Glomerular visceral epithelial cell (primary cell): ENCODE measurements around the gene PIAS4.

Experiments used
- DNase-seq: peaks from one replicate; pipeline ENCODE4 v3.0.0-alpha.2; 2016; ENCODE audit errors: extremely low spot score

The PIAS4 gene

DNA sequence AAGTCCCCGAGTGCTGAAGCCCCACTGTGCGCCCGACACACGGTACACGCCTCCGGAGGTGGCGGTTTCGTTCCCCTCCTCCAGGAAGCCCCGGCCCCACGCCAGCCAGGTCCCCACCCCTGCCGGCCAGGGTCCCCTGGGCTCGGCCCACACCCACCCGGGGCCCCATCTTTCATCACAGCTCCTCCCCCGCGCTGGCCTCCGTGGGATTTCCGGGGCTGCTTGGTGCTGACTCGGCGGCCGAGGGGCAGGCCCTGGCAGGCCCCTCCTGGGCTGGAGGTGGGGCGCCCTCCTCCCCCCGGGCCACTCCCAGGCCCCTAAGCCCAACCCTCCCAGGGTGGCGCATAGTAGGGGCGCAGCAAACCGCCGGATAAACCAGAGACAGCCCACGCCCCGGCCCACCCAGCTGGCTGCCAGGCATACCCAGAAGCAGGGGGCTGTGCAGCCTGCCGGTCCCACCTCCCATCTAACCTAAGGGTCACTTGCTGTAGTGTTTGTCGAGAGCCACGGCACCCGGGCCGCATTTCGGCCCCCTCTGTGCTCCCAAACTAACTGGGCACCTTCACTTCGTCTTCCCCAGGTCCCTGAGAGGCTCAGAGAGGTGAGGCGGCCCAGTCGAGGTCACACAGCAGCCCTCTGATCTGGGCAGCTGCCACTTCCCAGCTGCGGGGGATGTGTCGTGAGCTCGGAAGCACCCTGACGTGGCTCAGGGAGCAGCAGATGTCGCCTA lies 52.5 kb downstream of the PIAS4 start:
- no peak for DNase-seq

DNA sequence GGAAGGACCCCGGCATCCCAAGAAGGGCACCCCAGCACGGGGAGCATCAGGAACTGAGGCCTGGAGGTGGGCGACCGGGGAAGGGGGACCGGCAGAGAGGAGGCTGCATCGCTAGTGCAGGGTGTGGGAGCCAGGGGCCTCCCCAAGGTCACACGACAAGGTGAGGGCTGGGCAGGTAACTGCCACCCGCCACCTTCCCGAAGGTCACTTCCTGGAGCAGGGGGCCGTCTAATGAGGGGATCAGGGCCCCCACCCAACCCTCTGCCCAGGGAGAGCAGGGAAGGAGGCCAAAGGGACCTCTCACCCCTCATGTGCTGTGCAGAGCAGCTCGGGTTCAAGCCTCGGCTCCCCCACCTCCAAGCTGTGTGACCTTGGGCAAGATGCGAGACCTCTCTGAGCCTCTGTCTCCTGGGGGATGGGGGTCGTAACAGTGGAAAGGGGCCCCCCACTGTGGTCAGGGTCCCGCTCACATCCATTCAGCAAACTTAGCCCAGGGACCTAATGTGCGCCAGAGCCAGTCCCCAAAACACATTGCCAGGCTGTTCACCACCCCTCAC lies 53.2 kb downstream of the PIAS4 start:
- no peak for DNase-seq

DNA sequence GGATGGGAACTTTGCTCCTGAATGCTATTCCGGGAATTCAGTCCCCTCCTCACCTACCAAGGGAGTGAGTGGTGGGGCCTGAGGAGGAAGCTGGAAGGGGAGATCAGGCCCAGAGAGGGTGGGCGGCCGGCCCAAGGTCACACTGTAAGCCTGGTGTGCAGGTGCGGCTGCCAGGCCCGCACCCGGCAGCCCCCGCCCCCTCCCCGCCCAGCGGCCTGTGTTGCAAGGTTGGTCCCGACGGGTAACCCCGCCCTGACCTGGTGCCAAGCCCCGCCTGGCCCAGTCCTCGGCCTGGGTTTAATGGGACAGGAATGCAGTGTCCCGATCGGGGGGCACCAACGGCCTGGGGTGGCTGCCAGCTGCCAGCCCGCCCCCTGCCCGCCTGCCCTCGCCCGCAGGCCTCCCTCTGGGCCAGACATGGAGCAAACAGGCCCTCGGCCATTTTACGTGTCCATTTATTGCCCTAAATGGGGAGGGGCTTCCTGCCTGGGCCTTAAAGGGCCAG lies 53.7 kb downstream of the PIAS4 start:
- peak; percentile 50 for DNase-seq

DNA sequence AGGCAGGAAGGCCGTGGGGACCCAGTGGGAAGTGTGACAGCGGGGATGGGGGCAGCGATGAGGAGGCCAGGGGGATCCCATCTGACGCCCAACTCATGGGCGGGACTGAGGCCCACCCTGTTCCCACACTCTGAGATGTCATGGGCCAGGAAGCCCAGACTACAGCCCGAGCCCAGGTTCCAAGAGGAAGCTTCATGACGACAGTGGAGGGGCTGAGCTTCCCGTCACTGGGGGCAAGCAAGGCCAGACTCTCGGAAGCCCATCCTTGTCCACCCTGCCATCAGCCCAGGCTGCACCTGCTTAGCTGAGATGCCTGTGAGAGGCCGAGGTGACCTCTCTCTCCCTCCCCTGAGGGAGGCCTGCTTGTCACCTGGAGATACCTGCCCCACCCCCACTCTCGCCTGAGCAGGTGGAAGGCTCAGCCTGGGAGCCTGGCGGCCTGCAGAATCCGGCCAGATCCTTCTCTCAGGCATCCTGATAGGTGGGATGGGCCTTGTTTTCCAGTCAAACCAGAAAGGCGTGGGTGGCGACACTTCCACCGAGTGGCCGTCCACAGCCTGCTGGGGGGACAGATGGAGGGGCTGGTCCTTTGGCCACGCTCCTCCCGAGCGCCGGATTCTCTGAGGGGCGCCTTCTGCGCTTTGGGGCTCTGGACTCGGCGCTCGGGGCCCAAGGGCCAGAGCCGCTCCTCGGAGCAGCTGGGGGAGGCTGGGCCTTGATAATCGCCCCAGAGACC lies 54.3 kb downstream of the PIAS4 start:
- DNase-seq: no peak

DNA sequence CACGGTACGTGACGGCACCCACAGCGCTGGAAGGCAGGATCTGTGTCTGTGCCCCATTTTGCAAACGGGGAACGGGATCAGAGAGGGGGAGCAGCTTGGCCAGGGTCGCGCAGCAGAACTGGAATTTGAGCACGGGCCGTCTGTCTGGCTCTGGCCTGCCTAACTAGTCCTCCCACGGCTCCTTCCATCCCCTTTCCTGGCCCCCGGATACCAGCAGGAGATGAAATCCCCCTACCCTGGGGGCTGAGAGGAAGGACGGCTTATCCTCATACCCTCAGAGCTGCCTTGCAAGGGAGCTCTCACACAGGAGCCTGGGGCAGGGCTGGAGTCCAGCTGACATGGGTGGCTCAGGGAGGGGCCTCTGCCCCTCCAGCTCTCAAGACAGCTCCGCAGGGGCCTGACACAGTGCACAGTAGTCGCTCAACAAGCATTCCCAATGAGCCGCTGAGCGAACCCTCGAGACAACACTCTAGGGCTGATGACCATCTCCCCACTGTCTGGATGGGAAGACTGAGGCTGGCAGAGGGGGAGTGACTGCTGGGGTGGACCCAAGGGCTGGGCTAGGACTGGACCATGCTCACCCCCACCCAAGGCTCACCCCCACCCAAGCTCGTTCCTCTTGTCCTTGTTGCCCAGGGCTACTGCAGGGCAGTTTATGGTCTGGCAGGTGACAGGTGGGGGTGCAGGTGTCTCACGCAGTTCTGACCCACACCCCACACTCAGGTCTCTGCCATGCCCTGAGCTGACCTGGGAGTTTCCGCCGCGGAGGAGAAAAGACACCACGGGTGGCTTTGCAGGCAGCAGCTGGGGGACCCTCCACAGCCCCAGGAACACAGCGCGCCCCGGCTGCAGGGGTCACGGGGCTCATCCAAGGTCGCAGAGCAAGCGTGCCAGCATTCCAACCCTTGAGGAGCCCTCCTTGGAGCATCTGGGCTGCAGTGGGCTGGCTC lies 55.2 kb downstream of the PIAS4 start:
- no peak for DNase-seq

GRCh38 chr19:4063369-4064148 lies 56.0 kb downstream of the PIAS4 start:
- no peak for DNase-seq

DNA sequence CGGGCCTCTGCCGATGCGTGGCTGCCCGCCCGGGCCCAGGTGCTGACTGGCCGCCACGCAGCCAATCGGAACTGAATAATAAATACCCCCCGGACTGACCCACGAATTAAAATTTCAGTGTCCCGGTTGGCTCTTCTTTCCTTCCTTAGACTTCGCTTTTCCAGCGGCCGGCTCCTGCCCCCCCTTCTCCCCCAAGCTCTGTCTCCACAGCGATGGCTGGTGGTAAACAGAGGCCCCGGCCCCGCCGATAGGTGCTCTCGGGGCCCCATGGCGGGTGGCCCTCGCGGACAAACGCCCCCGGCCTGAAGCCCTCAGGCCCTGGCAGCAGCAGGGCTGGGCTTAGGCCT lies 56.6 kb downstream of the PIAS4 start:
- DNase-seq: peak; percentile 63

DNA sequence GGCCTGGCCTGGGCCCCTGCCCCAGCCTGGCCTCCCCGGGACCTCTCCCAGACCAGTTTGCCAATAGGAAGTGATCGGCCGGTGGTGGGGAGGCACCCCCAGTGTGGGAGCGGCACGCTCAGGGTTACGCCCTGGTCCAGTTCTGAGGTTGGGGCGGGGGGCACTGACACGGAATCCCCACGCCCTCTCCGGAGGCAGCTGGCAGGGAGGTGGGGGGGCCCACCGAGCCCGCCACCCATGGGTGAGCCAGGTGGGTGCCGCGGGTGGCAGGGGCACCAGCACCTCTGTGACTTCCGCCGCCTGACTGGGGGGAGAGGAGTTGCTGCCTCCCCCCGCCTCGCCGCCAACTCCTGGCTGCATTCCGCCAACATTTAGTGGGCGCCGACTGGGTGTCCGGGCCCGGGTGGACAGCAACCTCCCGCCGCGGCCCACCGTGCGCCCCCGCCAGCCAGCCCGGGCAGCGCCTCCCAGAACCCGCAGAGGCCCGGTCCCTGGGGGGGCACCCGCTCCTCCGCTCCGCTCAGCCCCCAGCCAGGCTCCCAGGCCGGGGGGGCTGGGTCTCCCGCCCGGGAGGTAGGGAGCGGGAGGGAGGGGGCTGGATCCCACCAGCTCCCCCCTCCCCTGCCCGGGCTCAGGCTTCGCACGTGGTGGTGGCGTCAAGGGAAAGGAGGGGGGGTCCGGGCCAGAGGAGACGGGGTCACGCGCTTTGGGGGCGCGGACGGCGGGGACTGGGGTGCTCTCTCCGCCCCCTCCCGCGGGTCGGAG lies 57.1 kb downstream of the PIAS4 start:
- DNase-seq: peak; percentile 49

DNA sequence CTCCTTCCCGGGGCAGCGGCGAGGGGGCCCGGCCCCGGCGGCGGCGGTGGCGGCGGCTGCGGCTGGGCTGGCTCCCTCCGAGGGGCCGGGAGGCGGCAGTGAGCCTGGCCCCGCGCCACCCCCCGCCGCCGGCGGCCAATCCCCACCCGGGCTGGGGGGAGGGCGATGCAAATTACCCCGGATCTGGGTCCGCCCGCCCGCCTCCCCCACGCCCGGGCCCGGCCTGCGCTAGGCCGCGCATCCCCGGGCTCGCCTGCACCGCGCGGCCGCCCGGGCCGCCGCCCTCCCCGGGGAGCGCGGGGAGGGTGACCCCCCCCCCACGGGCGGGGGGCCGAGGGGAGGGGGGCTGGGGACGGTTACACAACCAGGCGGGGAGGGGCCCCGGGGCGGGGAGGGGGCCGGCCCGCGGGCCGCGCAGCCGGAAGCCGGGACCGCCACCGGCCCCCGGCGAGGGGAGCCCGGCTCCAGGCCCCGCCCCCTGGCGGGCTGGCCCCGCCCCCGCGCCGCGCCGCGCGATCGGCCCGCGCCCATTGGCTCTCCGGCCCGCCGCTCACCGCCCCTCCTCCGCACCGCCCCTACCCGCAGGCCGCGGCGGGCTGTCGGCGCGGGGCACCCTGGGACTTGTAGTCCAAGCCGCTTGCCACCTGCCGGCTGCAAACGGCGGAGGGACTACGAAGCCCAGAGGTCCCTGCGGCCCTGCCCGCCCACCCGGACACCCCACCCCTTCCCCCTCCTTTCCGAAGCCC lies 58.1 kb downstream of the PIAS4 start:
- peak; percentile 99 for DNase-seq

GRCh38 chr19:4066176-4066606 lies 58.7 kb downstream of the PIAS4 start:
- no peak for DNase-seq

DNA sequence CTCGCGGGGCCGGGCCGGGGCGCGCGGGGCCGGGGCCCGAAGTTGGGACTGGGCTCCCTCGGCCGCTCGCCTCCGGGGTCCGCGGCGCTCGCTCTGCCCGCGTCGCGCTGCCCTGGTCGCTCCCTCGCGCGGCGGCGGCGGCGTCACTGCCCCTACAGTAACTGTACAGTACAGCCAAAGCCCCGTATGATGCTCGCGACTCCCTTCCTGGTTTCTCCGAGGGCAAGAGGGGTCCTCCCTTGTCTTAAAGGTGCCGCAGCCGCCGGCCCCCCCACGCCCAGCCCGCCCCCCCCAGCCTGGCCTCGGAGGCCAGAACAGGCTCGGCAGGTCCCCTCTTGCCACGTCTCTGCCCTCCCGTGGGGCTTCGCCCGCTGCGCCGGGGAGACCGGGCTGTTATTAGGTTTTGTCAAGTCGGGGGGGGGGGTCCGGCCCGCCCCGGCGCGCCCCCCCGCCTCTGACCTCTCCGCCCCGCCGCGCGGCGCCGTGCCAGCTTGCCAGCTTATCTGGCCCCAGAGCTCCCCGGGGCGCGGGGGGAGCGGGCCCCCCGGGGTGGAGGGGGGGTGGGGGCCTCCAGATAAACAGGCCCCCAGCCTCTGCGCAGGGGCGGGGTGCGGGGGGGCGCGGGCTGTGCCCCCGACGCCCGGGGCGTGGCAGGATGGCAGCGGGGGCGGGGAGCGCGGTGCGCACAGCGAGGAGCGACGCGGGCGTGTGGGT lies 59.3 kb downstream of the PIAS4 start, which contains the start of gene ZBTB7A:
TSS of gene ZBTB7A (minus strand) at position 218 of the 714 bp plus-strand sequence. CDS start 11,667 bp downstream, outside the sequence.
- peak; percentile 79 for DNase-seq

DNA sequence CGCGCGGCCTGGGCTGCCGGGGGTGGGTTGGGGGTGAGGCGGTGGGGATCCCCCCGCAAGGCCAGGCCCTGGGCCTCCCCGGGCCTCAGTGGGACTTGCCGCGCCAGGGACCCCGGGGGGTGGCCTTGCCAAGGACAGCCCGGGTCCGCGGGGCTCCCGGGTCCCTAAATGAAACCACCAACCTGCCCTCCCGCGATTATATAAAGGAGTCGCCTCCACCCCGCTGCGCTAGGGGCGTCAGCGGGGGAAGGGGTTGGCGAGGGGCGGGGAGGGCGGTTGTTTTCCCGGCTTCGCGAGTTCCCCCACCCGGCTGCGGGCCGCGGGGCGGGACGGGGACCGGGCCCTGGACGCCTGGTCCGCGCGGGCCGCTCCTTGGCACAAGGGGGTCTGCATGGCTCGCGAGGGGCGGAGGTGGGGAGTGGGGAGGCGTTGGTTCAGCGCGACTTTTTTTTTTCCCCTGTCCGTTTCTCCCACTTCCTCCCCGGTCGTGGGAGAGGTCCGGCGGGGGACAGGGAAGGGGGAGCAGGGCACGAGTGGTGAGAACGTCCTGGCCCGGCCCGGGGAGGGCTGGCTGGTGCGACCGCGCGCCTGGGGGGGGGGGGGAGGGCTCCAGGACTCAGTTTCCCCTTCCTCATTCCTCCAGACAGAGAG lies 60.0 kb downstream of the PIAS4 start:
- no peak for DNase-seq

- DNase-seq: no peak
Observed at GRCh38 chr19:4068047-4068966, 60.8 kb downstream of the PIAS4 start.

- DNase-seq: no peak
Observed at GRCh38 chr19:4069331-4069959, 61.9 kb downstream of the PIAS4 start.

DNA sequence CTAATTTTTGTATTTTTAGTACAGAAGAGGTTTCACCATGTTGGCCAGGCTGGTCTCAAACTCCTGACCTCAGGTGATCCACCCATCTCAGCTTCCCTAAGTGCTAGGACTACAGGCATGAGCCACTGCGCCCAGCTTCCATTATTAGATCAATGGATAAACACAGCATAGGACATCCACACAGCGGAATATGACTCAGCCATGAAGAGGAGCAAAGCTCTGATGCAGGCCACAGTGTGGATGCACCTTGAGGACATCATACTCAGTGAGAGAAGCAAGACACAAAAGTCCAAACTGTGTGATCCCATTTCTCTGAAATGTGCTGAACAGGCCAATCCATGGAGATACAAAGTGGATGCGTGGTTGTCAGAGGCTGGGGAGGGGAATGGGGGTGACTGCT lies 64.1 kb downstream of the PIAS4 start:
- no peak for DNase-seq

DNA sequence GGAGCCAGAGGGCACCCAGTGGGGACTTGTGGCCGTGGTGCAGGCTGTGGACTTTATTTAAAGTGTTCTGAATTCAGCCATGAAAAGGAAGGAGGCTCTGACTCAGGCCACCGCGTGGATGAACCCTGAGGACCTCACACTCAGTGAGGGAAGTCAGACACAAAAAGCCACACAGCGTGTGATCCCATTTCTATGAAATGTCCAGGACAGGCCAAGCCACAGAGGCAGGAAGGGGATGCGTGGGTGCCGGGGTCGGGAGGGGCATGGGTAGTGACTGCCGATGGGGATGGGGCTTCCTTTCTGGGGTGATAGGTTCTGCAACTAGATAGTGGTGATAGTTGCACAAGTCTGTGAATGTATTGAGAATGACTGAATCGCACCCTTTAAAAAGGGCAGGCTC lies 67.8 kb downstream of the PIAS4 start:
- no peak for DNase-seq

- DNase-seq: no peak
Observed at GRCh38 chr19:4077007-4077374, 69.5 kb downstream of the PIAS4 start.
